Uterus (tissue), 4 donors: ENCODE data around the gene NXT1. TPM values are rescaled to one million over a fixed set of nuclear protein-coding genes. Genes with fewer than 3 reads are reported as not detected.
A peak's percentile ranks its signal among the peaks of the same experiment; 100 is the strongest.

Source experiments
- DNase-seq, 2 donors: peaks; one replicate each; pipeline ENCODE4 v3.0.0-alpha.2; 2019 to 2020
- H3K27ac ChIP-seq, 2 donors: fragments of 200-600 bp; sonication (generic); 1 replicate in 1 of 2; 2 replicates in 1 of 2; pipeline ENCODE4 v1.5.1; 2016 to 2018
- H3K27me3 ChIP-seq, 2 donors: fragments of 200-600 bp; sonication (generic); one replicate each; pipeline ENCODE4 v1.5.1; 2018 to 2019; ENCODE audit warnings: control low read depth in 1 of 2
- H3K36me3 ChIP-seq, 2 donors: fragments of 200-600 bp; sonication (generic); one replicate each; pipeline ENCODE4 v1.5.1; 2019; ENCODE audit warnings: control low read depth in 1 of 2
- H3K4me1 ChIP-seq, 2 donors: fragments of 200-600 bp; sonication (generic); one replicate each; pipeline ENCODE4 v1.5.1; 2018 to 2019; ENCODE audit warnings: control low read depth in 1 of 2
- H3K4me3 ChIP-seq, 2 donors: fragments of 200-600 bp; sonication (generic); 1 replicate in 1 of 2; 2 replicates in 1 of 2; pipeline ENCODE4 v1.5.1; 2018 to 2019; ENCODE audit warnings: mild to moderate bottlenecking in 1 of 2
- H3K9me3 ChIP-seq, 2 donors: fragments of 200-600 bp; sonication (generic); one replicate each; pipeline ENCODE4 v1.5.1; 2019; ENCODE audit warnings: control low read depth in 1 of 2
- CTCF ChIP-seq, 4 experiments: fragments of 200-600 bp in 2 of 4; fragments of 450-650 bp in 2 of 4; sonication (generic) in 2 of 4; IDR thresholded peaks; one replicate each; pipeline ENCODE4 v1.5.1; 2016 to 2019; ENCODE audit warnings: antibody characterized with exemption in 4 of 4, mild to moderate bottlenecking in 2 of 4, moderate library complexity in 1 of 4
- POLR2A ChIP-seq, 2 donors: fragments of 450-650 bp; IDR thresholded peaks; one replicate each; pipeline ENCODE4 v1.6.1; 2016; ENCODE audit warnings: antibody characterized with exemption in 2 of 2, mild to moderate bottlenecking in 1 of 2, moderate library complexity in 1 of 2
- intact Hi-C: fragments of 100-400 bp; cut with DNase I; formaldehyde crosslinking; loops from one replicate; pipeline ENCODE4 v1.15.1; 2023; ENCODE audit warnings: low total_unique reads
- total RNA-seq, 4 donors: library from RNA; depleted of rRNA in 3 of 4; stranded (reverse); fragments of >200 nt in 3 of 4; gene quantifications; one replicate each; pipeline versions ENCODE4 v1.1.0 to v1.2.4, GENCODE V29; 2014 to 2023
- donor health status: DM: yes; HTN: yes; CAD: no.

The NXT1 gene
- total RNA-seq, 4 donors from 2014 or later = 28.9 to 37.0 (median 32.3) TPM

- intact Hi-C loops = no loop called here
- Histone ChIP-seq H3K4me1 (no peaks in the 10 kb centered on the region), H3K27me3 (no peaks in the 10 kb centered on the region), H3K4me3 (peak overlapping the region; percentile 81 to 91), H3K27ac (peak overlapping the region; percentile 94 to 98), H3K36me3 (no peaks in the 10 kb centered on the region), H3K9me3 (no peaks in the 10 kb centered on the region)
- TF ChIP-seq CTCF (IDR thresholded peaks at IDR 0.05) (peak in 3 of 4 experiments; percentile 48 to 65 (median 55)), POLR2A (IDR thresholded peaks at IDR 0.05) (peak in 1 of 2 donors; percentile 5)
- DNase-seq = peak; percentile 81 to 83
These were observed 1.0 kb upstream of the NXT1 start for GRCh38 chr20:23349338-23350195.

- no peaks in the 10 kb centered on the region for H3K36me3 ChIP-seq
- H3K4me1 ChIP-seq = no peaks in the 10 kb centered on the region
- TF ChIP-seq CTCF (IDR thresholded peaks at IDR 0.05) = no peak
- no peak for TF ChIP-seq POLR2A (IDR thresholded peaks at IDR 0.05)
- intact Hi-C loops = no loop called here
- peak in 1 of 2 donors; percentile 52 for DNase-seq
- peak overlapping the region; percentile 94 to 98 for H3K27ac ChIP-seq
- no peaks in the 10 kb centered on the region for H3K9me3 ChIP-seq
- no peaks in the 10 kb centered on the region for H3K27me3 ChIP-seq
- H3K4me3 ChIP-seq = peak overlapping the region; percentile 81 to 91
These were observed 580 bp downstream of the NXT1 start for GRCh38 chr20:23350904-23351838.

GRCh38 chr20:23356203-23356602 is 5.6 kb downstream of the NXT1 start:
- Histone ChIP-seq H3K27ac (no peak overlapping the region), H3K4me1 (no peaks in the 10 kb centered on the region), H3K36me3 (no peaks in the 10 kb centered on the region), H3K27me3 (no peaks in the 10 kb centered on the region), H3K4me3 (no peak overlapping the region), H3K9me3 (no peaks in the 10 kb centered on the region)
- intact Hi-C loops = no loop called here
- no peak for TF ChIP-seq POLR2A (IDR thresholded peaks at IDR 0.05)
- TF ChIP-seq CTCF (IDR thresholded peaks at IDR 0.05) = no peak
- DNase-seq = no peak

- Histone ChIP-seq H3K27ac (peak overlapping the region; percentile 95), H3K4me1 (peaks cover 0 to 4% of the 10 kb centered on the region in 2 donors), H3K36me3 (no peaks in the 10 kb centered on the region), H3K4me3 (peak overlapping the region; percentile 56 to 67), H3K27me3 (no peaks in the 10 kb centered on the region), H3K9me3 (no peaks in the 10 kb centered on the region)
- DNase-seq = peak; percentile 100
- intact Hi-C loops = no loop called here
- TF ChIP-seq POLR2A (IDR thresholded peaks at IDR 0.05) (peak; percentile 58 to 75), CTCF (IDR thresholded peaks at IDR 0.05) (peak in 2 of 4 experiments; percentile 25)
These were observed 7.4 kb downstream of the NXT1 start for GRCh38 chr20:23357767-23358562.
